Kidney (tissue), 14 donors: ENCODE data around the gene ANKLE2. TPM values are rescaled to one million over a fixed set of nuclear protein-coding genes. Genes with fewer than 3 reads are reported as not detected.

Experiments used
- DNase-seq, 5 donors: peaks; one replicate each; pipeline ENCODE4 v3.0.0-alpha.2; 2013 to 2020
- FAIRE-seq: peaks from 2 replicates; lab custom pipeline; 2012; peaks lifted over from hg19 to GRCh38; lab: Jason Lieb, UNC
- H3K27ac ChIP-seq, 2 donors: one replicate each; pipeline ENCODE4 v1.7.0; 2013; ENCODE audit warnings: low read depth in 2 of 2, low read length in 2 of 2, inconsistent platforms in 1 of 2
- H3K27me3 ChIP-seq: one replicate; pipeline ENCODE4 v1.7.1; 2013; ENCODE audit warnings: low read length, inconsistent platforms; ENCODE audit not compliant: control insufficient read depth, insufficient read depth
- H3K36me3 ChIP-seq, 3 donors: one replicate each; pipeline versions ENCODE4 v1.7.0 to v1.7.1; 2013; ENCODE audit warnings: low read length in 3 of 3, control low read depth in 1 of 3, inconsistent platforms in 1 of 3; ENCODE audit not compliant: insufficient read depth in 3 of 3, control insufficient read depth in 2 of 3
- H3K4me1 ChIP-seq, 3 donors: one replicate each; pipeline versions ENCODE4 v1.7.0 to v1.7.1; 2013; ENCODE audit warnings: low read length in 3 of 3, inconsistent platforms in 1 of 3, low read depth in 1 of 3; ENCODE audit not compliant: control insufficient read depth in 2 of 3, insufficient read depth in 2 of 3
- H3K4me3 ChIP-seq, 3 donors: one replicate each; pipeline versions ENCODE4 v1.7.0 to v1.8.1; 2013; ENCODE audit warnings: low read length in 3 of 3, control low read depth in 1 of 3, inconsistent platforms in 1 of 3
- H3K9ac ChIP-seq, 3 donors: one replicate each; pipeline versions ENCODE4 v1.7.0 to v1.7.1; 2013; ENCODE audit warnings: low read length in 3 of 3, control low read depth in 1 of 3, inconsistent platforms in 1 of 3
- H3K9me3 ChIP-seq, 3 donors: one replicate each; pipeline versions ENCODE4 v1.7.0 to v1.7.1; 2013; ENCODE audit warnings: low read length in 3 of 3, control low read depth in 1 of 3, inconsistent platforms in 1 of 3; ENCODE audit not compliant: control insufficient read depth in 2 of 3, insufficient read depth in 1 of 3
- intact Hi-C: fragments of 100-400 bp; cut with DNase I; formaldehyde crosslinking; loops from one replicate; pipeline ENCODE4 v1.11.1; 2022
- polyA plus RNA-seq: library from polyadenylated mRNA; stranded (reverse); fragments of 350-450 nt; fragmentation: Illumina TruSeq; extraction: RNeasy Lipid Tissue Mini Kit (QIAGEN cat#74804); gene quantifications from one replicate; pipeline ENCODE4 v1.2.3, GENCODE V29; 2014; ENCODE audit warnings: low read depth, low replicate concordance; ENCODE audit not compliant: insufficient read depth
- total RNA-seq: library from RNA; stranded (reverse); fragmentation: NEBNext Ultra II Directional; extraction: Animal tissue kit (Norgen Biotek cat#: 25700); gene quantifications from one replicate; pipeline ENCODE4 v1.2.1, GENCODE V29; 2021
- TF ChIP-seq, protein P1 (sequence below): IDR thresholded peaks from 3 replicates; pipeline ENCODE4 v1.5.1; 2012; ENCODE audit warnings: mild to moderate bottlenecking, moderate library complexity, borderline replicate concordance; ENCODE audit not compliant: insufficient read depth; ENCODE audit errors: extremely low read depth
- donor health status: control.
- donor health status: control.
- donor health status: control.
- donor health status: control.
- donor health status: control.
- donor health status: DM: yes; HTN: yes; CAD: no.
- donor health status: Normal renal cell carcinoma (clear cell type).

ANKLE2 gene
- total and polyA plus RNA-seq, 2 donors from 2014 or later = 14.6 to 57.3 TPM

DNA sequence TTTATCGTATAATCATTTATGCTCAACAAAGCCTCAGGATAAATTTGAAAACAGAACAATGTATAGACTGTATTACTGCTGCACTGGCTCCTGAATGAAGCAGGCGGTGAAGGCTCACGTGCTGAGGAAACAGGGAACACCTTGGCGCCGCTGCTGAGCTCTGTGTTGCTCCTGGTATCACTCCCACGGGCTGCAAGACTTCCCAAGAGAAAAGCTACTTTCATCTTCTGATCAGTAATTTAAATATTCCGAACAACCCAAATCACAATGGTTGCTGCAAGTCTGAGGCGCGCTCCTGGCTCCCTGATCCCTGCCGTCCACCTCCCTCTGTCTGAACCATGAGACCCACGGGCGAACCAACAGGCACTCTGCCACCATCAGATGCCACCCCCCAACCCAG, 35.2 kb downstream of the ANKLE2 start:
- no peak overlapping the region for H3K4me3 ChIP-seq
- H3K9ac ChIP-seq = no peak overlapping the region
- FAIRE-seq (no peak), DNase-seq (peak in 1 of 5 donors; percentile 59)
- intact Hi-C loops = no loop called here
- peaks cover 4 to 44% (median 17%) of the 10 kb centered on the region in 3 donors for H3K36me3 ChIP-seq
- TF ChIP-seq, protein P1, sequence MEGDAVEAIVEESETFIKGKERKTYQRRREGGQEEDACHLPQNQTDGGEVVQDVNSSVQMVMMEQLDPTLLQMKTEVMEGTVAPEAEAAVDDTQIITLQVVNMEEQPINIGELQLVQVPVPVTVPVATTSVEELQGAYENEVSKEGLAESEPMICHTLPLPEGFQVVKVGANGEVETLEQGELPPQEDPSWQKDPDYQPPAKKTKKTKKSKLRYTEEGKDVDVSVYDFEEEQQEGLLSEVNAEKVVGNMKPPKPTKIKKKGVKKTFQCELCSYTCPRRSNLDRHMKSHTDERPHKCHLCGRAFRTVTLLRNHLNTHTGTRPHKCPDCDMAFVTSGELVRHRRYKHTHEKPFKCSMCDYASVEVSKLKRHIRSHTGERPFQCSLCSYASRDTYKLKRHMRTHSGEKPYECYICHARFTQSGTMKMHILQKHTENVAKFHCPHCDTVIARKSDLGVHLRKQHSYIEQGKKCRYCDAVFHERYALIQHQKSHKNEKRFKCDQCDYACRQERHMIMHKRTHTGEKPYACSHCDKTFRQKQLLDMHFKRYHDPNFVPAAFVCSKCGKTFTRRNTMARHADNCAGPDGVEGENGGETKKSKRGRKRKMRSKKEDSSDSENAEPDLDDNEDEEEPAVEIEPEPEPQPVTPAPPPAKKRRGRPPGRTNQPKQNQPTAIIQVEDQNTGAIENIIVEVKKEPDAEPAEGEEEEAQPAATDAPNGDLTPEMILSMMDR = no peak
- H3K27ac ChIP-seq = no peak overlapping the region
- H3K4me1 ChIP-seq = no peaks in the 10 kb centered on the region
- no peaks in the 10 kb centered on the region for H3K27me3 ChIP-seq
- no peaks in the 10 kb centered on the region for H3K9me3 ChIP-seq

- H3K9ac ChIP-seq = no peak overlapping the region
These were observed 37.0 kb downstream of the ANKLE2 start for GRCh38 chr12:132724506-132725241.

DNA sequence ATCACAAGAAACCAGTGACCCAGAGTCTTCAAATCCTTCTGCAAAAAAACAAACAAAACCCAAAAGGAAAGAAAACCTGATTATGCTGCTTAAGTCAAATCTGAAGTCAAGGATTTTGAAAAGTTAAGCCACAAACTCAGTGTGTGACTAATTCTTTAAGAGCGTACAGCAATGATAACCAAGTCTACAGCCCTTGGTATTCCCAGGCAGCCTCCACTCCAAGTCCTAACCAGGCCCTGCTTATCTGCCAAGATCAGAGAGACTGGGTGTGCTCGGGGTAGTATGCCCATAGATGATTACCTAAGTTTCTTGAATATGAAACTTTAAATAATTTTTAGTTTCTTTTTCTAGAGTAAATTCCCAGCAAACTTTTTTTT, 37.9 kb downstream of the ANKLE2 start:
- no peak overlapping the region for H3K4me3 ChIP-seq
- DNase-seq (no peak), FAIRE-seq (no peak)
- no peaks in the 10 kb centered on the region for H3K27me3 ChIP-seq
- intact Hi-C loops = no loop called here
- H3K9me3 ChIP-seq = no peaks in the 10 kb centered on the region
- no peaks in the 10 kb centered on the region for H3K4me1 ChIP-seq
- H3K9ac ChIP-seq = no peak overlapping the region
- no peak overlapping the region for H3K27ac ChIP-seq
- H3K36me3 ChIP-seq = peaks cover 4 to 43% (median 16%) of the 10 kb centered on the region in 3 donors
- TF ChIP-seq, protein P1 = no peak

More at GRCh38 chr12:132724506-132725241, 37.0 kb downstream of the ANKLE2 start:
- Histone ChIP-seq H3K4me3 (no peak overlapping the region), H3K27me3 (no peaks in the 10 kb centered on the region), H3K9me3 (no peaks in the 10 kb centered on the region), H3K27ac (no peak overlapping the region), H3K36me3 (peaks cover 4 to 44% (median 15%) of the 10 kb centered on the region in 3 donors), H3K4me1 (no peaks in the 10 kb centered on the region)
- FAIRE-seq = no peak
- intact Hi-C loops = no loop called here
- TF ChIP-seq, protein P1 = no peak
- peak in 1 of 5 donors; percentile 68 for DNase-seq
